GM19238 (cell line): Measurements from ENCODE around the gene ALG3.

Experiments used
- DNase-seq: peaks from one replicate; pipeline ENCODE4 v3.0.0; 2011; ENCODE audit warnings: low spot score; ENCODE audit not compliant: insufficient read length

The ALG3 gene

DNA sequence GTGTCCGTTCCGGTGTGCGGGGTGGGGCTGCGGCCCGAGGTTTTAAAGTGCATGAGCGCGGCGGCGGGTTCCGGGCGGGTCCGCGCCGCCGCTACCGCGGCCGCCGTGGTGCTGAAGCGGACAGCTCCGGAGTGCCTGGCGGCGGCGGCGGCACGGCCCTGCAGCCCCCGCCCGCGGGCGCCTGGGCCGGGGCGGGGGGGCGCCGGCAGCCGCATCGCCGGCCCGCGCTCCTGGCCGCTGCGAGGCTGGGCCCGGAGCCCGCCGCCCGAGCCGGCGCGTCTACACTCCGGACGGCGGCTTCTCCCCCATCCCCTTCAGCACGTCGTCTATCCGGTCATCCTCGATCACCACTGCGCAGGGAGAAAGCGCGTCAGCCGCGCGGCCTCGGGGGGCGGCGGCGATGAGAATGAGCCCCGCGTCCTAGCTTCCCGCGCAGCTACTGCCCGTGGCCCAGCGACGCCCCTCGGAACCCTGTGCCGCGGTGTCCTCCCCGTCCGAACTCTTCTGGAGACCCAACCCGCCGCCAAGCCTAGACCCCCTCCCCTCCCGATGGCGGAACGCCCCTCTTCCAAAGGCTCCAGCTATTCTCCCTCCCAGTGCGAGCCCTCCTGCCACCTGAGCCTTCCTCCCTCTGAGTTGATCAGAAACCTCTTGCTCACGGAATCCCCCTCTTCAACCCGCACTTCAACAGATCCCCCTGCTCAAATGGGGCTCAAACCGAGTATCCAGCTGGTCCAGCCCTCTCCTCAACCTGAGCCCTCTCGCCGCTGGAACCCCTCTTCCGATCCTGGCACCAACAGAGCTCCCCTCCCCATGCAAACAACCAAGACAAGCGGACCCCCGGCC, 11.3 kb upstream of the ALG3 start:
- DNase-seq: peak; percentile 65

DNA sequence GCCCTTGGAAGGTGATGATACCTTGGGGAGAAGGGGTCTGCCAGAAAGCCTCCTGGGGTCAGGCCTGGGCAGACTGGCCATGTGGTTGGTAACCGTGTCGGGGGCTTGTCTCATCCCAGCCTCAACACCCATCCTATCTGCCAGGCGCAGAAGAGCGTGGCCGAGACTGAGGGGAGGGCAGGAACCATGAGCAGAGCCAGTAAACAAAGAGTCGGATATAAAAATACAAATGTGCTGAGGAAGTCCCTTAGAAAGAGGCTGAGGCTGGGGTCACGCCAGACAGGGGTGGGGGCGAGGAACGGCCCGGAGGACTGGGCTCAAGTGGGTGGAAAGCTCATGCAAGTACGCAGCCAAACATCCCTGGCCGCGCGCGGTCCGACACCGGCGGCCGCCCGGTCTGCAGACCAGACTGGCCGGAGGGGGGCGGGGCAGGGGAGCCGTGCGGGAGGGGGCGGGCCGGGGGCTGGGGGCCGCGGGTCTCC, 10.7 kb upstream of the ALG3 start:
- no peak for DNase-seq

DNA sequence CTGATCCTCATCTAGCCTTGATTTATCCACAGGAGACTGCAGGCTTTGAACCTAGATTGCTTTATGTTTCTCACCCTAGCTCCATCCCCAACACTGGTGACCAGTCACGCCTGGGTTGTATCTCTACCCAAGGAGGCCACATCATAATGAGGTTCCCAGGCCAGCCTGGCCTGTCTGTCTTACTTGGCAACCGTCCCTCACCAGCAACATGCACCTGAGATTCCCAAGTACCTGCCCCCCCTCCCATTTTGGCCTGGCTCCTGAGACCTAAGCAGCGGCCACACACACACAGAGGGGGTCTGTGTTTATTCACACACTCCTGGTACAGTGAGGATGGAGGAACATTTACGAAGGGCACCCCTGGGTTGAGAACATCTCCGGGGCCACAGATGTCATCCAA, 10.2 kb upstream of the ALG3 start:
- DNase-seq: no peak

DNA sequence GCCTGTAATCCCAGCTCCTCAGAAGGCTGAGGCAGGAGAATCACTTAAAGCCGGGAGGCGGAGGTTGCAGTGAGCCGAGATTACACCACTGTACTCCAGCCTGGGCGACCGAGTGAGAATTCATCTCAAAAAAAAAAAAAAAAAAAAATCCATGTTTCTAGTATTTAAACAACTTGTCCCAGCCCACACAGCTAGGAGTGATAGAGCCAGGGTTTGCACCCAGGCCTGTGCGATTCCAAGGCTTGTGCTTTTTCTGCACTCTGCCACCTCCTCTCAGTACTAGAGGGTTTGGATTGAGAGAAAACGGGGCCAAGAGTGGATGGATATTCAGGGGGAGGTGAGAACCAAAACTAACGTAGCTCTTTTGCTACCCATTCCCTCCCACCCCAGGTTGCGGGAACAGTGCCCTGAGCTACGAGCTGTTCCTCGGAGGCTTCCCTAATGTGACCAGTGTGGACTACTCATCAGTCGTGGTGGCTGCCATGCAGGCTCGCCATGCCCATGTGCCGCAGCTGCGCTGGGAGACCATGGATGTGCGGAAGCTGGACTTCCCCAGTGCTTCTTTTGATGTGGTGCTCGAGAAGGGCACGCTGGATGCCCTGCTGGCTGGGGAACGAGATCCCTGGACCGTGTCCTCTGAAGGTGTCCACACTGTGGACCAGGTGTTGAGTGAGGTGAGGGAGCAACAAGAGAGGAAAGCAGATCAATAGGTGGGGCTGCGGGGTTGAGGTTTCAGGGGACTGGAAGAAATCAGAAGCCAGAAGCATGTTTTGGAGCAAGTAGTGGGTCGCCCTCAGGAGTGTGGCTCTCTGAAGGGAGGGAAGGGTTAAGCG, 8.5 kb upstream of the ALG3 start:
- no peak for DNase-seq

DNA sequence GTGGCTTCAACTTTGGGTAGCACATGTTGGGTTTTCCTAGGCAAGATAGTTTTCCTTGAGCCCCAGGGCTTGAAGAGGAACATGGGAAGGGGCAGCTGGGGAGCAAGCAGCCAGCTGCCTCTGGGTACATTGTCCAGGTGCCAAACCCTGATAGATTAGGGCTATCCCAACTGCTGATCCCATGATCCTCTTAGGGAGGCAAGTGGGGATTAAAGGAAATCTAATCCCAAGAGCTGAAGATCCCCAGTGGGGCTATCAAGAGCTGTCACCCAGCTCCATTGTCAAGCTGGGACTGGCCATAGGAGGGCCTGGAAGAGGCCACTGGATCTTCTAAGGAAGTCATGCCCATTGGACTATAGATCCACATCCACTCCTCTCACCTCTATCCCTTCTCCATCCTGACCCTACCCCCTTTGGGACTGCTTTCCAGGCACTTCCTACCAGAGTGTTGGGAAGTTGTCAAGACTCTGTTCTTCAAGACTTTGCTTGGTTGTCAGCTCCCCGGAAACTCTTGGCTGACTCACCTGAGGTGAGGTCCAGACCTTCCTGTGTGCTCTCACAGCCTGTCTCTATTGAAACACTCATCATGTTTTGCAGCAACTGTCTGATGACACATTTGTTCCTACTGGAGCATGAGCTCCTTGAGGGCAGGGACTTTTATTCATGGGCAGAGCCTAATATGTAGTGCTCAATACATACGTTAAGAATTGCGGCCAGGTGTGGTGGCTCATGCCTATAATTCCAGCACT, 6.7 kb upstream of the ALG3 start:
- no peak for DNase-seq

DNA sequence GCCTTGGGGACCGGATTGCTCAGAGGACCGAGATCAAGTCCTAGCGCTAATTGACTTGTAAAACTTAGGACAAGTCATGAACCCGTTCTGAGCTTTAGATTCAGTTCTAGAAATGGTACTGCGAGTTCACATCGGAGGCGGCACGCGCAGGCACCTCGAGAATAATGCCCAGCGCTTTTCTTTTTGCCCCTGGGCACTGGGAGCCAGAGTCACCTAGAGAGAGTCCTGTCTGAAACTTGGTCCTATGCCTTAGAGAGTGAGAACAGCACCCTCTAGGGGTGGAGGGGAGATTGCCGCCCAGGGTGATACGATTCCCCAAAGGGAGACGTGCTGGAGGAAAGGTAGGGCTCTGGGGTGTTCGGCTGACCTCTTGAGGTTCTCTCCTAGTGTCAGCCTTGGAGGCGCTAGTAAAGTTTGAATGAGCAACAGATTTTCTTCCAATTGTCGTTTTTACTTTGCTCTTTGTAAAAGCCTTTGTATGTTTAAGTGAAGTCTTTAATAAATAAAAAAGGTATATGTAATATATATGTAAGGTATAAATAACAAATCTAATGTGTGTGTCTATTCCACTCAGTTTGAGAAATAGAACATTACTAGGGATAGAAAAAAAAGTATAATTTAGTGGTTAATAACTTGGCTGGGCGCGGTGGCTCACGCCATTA, 1.5 kb upstream of the ALG3 start:
- peak; percentile 89 for DNase-seq

DNA sequence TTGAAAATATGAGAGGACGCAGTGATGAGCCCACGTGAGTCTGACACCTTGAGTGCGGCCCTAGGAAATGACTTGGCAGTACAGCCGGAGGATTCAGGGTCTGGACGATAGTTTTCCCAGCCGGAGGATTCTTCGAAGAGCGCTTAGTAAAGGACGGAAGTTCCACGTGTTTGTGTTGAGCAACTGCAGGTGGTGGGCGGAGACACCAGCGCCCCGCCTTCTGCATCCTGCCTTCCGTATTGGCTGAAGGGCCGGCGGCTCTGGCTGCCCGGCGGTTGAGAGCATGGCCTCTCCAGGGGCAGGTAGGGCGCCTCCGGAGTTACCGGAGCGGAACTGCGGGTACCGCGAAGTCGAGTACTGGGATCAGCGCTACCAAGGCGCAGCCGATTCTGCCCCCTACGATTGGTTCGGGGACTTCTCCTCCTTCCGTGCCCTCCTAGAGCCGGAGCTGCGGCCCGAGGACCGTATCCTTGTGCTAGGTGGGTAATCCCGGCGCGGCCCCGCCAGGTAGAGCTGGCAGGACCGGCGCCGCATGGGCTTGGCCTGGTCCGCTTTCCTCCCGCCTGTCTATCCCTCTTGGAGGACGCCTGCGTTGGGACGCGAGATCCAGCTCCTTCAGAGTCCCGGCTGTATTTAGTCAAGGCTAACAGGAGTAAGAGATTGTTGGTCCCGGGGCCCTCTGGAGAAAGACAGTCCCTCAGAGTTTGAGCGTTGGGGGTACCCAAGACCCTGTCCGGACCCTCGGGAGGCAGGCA, 827 bp upstream of the ALG3 start, which contains the start of gene EEF1AKMT4:
EEF1AKMT4 (plus strand) TSS at position 261 of the 755 bp plus-strand sequence; CDS start at position 284, 23 bp downstream.
- peak; percentile 95 for DNase-seq

DNA sequence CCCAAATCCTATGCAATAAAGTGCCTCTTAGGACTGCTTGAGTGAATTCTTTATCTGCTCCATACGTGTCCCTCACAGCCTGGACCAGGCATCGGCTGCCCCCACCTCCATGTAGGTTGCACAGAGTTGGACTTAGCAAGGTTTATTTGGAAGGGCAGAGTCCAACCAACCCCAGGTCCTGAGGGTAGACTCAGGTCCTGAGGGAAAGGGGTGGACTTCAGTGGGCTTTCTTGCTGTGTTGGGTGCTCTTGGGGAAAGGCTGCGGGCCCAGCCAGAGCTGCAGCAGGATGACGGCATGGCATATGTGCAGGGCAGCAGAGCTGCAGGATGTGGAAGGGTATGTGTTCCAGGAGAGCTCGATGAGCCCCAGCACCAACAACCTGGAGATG, 6.5 kb downstream of the ALG3 start:
- no peak for DNase-seq

DNA sequence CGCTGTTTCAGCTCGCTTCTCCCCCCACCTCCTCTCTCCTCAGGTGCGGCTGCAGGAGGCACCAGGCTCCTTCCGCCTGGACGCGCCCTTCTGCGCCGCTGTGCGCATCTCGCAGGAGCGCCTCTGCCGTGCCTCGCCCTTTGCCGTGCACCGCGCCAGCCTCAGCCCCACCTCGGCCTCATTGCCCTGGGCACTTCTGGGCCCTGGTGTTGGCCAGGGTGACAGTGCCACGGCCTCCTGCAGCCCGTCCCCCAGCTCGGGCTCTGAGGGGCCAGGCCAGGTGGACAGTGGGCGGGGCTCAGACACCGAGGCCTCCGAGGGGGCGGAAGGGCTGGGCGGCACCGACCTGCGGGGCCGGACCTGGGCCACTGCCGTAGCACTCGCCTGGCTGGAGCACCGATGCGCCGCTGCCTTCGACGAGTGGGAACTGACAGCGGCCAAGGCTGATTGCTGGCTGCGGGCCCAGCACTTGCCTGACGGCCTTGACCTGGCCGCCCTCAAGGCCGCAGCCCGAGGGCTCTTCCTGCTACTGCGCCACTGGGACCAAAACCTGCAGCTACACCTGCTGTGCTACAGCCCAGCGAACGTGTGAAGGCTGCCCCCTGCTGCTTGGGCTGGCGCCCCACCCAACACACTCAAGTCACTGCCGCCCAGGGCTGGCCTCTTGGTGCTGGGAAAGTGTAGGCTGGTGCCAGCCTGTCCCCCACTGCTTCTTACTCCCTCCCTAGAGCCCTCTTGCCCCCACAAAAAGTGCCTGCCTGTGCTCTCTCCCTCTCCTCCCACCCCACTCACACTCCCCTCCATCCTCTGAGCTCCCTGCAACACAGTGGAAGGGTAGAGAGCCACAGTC, 7.1 kb downstream of the ALG3 start:
- DNase-seq: no peak

DNA sequence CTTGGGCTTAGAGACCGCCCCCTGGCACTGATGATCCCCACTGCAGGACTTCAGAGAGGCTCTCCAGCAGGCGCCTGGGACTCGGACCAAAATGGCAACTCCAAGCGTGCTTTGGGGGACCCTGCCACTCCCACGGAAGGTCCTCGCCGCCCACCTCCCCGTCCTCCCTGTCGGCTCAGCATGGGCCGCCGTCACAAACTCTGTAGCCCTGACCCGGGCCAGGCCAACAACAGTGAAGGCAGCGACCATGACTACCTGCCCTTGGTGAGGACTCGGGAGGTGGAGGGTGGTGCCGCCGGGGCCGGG, 7.7 kb downstream of the ALG3 start:
- no peak for DNase-seq

DNA sequence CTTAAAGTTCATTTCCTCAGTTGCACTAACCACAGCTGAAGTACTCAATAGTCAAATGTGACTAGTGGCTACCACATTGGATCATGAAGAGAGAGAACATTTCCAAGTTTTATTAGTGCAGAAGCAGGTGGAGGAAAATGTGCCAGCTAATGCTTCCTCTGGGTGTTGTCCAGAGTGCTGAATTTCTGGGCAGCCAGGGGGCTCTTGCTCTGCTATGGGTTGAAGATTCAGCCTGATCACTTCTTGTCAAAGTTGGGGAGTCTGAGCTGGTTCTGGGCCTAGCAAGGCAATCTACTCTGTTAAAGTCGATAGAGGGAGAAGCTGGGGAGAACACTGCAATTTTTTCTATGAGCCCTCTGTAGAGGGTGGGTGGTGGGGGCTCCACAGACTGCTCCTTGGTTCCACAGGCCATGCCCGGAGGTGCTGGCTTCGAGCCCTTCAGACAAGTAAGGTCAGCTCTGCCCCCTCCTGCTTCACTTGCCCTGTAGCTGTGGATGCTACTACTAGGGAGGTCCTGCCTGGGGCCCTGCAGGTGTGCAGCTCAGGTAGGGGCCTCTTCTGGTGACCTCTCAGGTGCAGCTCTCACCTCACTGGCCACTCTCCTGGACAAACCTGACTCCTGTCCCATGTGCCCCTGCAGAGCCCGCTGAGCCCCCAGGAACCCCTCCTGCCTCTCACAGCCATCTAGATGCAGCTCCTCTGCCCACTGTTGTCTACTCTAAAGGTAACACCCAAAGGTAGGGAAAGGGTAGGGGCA, 8.2 kb downstream of the ALG3 start:
- no peak for DNase-seq

DNA sequence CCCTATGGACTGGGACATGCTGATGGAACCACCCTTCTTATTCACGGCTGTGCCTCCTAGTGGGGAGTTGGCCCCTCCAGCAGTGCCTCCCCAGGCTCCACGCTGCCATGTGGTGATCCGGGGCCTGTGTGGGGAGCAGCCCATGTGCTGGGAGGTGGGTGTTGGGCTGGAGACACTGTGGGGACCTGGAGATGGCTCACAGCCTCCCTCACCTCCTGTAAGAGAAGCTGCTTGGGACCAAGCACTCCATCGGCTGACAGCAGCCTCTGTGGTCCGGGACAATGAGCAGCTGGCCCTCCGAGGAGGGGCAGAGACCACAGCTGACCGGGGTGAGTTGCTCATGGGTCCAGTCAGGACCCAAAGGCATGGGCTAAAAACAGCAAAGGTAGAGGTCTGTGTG, 9.1 kb downstream of the ALG3 start:
- no peak for DNase-seq

DNA sequence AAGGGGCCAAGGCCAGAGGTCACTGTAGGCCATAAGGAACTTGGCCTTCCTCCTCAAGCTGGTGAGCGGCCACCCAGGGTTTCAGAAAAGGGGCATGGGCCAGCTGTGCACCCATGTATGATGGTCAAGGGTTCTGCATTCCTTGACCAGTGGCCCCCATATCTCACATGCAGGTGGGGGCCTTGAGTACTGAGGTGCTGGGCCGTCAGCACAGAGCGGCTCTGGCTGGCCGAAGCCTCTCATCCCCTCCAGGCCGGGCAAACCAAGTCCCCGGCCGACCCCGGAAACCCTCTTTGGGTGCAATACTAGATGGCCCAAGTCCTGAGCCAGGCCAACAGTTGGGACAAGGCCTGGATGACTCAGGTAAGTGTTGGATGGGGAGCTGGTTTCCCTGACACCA, 9.5 kb downstream of the ALG3 start:
- DNase-seq: no peak

DNA sequence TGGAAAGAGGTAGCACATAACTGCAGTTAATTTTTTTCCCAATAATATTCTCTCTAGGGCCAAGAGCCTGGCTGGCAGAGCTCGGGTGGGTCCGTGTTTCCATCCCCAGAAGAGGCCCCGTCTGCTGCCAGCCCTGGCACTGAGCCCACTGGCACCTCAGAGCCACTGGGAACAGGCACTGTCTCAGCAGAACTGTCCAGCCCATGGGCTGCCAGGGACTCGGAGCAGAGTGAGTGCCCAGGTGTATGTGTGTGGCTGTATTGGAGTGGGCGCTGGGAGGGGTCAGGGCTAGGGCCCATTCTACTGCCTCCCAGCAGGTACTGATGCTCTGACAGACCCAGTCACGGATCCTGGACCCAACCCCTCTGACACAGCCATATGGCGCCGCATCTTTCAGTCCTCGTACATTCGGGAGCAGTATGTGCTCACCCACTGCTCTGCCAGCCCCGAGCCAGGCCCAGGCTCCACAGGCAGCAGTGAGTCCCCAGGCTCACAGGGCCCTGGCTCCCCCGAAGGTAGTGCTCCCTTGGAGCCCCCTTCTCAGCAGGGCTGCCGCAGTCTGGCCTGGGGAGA, 10.4 kb downstream of the ALG3 start:
- DNase-seq: no peak

DNA sequence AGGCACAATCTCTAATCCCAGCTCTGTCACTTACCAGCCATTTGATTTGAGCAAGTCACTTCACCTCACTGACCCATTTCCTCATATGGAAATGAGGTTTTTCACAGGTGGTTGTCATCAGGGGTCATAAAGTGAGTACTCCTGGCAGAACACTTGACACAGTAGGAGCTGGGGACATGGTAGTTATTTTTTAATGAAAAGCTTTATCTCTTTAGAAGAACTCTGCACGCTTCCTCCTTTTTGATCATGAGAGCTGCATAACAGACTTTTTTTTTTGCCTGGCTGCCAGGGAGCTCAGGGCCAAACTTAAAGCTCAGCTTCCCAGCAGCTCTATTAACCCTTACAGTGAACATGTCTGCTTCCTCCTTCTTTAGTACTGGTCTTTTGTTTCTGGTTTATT, 11.0 kb downstream of the ALG3 start:
- no peak for DNase-seq

DNA sequence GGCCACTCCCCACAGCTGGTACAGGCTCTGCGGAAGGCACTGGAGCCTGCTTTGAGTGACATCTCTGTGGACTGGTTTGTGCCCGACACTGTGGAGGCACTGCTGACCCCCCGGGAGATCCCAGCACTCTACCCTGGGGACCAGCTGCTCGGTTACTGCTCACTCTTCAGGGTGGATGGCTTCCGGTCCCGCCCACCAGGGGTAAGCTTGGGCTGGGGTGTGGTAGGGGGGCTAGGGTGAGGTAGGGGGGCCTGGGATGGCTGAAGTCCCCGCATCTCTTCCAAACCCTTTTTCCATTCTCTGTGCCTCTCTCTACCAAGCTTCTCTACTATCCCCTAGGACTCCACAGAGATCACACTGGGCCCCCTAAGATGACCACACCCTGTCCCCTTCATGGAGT, 11.6 kb downstream of the ALG3 start:
- no peak for DNase-seq

DNA sequence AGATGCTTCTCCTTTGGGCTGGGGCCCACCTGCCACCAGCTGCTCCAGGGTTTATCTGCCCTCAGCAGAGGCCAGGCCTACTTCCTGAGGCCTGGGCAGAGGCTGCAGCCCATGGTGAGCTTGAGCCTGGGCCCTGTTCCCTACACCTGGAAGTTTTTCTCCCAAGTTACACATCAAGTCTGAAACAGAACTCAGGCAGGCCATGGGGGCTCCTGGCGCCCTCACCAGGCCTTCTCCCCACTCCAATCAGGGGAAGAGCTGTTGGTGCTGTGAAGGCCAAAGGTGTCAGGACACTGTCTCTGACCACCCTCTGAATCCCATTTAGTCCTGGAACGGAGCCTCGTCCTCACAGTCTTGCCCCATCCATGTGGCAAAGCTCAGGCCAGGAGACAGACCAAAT, 12.1 kb downstream of the ALG3 start:
- DNase-seq: no peak

DNA sequence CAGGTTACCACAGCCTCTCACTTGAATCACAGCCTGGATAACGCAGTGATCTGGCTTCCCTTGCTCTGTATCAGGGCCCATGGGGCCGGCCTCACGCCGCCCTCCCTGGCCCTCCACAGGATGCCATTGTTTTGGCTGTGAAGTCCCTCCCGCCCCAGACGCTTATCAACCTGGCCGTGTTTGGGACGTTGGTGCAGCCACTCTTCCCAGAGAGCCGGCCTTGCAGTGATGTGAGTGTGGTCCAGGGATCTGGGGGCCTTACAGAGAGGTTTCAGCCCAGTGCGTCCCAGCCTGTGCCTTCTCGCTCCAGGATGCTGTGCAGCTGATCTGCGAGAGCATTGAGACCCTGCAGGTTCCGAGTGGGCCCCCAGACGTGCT, 12.7 kb downstream of the ALG3 start:
- DNase-seq: no peak
